HG03159 (cell line): ENCODE measurements around the gene ABCC4.

Experiments used
- ATAC-seq: cut with Tn5 transposase; IDR thresholded peaks from one replicate; pipeline ENCODE4 v1.9.1; 2021; ENCODE audit warnings: mild to moderate bottlenecking, moderate library complexity; ENCODE audit not compliant: unreplicated experiment

Gene ABCC4

DNA sequence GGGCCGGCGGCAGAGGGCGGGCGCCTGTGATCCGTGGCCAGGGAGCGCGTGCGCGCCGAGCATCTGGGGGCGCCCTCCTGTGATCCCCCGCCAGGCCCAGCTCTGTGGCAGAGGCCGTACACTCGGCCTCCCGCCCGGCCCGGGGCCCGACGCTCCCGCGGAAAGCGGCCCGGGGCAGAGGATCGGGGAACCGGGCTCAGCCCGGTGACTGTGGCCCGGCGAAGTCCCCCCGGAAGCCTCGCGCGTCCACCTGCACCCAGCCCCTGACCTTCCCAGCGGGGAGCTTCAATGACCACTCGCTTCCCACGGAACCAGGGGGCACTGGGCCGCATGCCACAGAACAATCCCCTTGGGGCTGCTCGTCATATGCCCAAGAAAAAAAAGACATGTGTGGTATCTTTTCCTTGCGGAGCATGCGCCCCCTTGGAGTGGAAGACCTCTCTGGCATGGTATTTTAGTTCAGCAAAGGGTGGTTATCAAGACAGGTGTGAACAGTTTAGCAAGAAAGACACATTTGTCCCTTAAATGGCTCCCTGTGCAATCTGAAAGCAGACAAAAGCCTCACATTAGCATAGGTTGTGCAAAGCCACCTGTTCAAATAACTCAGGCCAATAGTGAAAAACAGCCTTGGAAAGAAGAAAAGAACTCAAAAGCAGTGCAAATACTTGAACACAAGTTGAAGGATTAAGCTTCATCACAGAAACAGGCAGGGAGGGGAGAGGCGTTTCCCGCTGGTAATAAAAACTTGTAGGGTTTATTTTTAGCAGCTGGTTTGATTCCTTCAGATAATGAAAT lies 298.0 kb downstream of the ABCC4 start:
- ATAC-seq = no peak

DNA sequence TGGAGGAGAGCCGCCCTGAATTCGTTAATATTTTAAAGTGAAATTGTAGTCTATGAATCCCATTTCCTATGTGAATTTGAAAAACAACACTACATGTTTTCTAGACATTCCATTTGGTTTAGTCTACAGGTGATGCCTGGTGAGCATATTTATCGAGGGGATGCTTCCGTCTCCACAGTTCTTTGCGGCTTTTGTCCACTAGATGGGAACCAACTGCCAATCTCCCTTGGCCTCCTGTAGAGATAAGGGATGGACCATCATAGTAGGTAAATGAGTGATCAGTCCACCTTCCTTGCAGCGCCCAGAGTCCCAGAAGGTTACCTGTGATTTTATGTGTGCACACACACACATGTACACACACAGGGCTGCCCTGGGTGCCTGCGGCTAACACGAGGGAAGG lies 299.1 kb downstream of the ABCC4 start:
- ATAC-seq = no peak

DNA sequence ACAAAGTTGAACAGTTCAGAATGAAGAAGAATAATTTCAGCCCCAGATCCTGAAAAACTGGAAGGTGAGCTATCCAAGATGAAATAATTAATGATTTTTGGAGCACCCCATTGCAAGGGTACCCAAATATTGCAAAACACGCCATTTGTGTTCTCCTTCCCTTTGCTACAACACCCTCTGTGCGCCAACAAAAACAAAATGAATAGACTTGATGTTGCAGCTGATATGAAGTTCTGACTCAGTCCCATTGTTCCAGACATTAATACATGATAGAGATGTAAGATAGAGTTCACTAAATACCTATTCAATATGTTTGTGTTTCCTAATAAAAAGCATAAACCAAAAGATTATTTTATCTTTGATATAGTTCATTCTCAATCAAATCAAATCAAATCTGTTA lies 301.4 kb downstream of the ABCC4 start:
- no peak for ATAC-seq

DNA sequence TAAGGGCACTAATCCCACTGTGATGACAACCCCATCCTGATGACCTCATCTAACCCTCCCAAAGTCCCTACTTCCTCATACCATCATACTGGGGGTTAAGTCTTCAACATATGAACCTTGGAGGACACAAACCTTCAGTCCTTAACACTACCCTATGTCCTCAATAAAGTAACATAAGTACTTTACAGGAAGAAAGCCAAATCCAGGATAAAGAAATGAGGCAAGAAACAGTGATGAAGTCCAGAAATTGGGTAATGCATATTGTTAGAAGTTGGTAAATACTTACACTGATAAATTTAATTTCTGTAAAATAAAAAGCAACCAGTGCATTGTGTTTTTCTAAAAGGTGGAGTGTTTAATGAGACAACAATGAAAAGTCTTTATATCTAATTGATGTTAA lies 304.1 kb downstream of the ABCC4 start:
- ATAC-seq = no peak

DNA sequence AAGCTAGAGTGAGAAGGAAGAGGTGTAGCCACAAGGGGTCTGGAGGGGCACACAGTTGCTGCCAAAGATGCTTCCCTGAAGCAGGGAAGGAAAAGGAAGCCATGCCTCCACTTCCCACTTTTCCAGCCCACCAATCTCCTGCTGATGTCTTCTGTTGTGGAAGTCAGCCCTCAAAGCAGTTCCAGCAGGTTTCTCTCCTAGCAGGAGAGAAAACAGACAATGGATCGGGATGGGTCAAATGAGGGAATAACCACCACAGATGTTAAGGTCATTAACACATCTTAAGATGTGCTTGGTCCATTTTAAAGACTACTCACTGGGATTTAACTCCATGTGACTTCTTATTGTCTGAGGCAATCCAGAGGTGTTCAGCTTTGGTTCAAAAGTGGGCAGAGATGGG lies 304.8 kb downstream of the ABCC4 start:
- no peak for ATAC-seq

DNA sequence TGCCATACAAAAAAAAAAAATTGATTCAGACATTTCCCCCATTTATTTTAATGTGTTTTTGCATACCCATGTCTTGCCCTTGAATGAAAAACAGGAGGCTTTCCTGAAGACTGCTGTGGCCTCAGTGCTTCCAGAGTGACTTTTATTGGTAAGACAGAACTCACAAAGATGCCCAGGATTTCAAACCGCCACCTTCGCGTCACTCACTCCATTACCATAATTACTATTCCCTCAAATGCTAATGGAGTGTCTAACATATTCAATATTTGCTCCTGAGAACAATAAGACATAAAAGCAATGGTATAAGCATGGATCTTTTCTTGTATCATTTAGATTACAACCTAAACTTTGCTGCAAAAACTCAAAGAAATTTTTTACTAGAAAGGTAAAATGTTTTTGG lies 306.7 kb downstream of the ABCC4 start:
- ATAC-seq = no peak

DNA sequence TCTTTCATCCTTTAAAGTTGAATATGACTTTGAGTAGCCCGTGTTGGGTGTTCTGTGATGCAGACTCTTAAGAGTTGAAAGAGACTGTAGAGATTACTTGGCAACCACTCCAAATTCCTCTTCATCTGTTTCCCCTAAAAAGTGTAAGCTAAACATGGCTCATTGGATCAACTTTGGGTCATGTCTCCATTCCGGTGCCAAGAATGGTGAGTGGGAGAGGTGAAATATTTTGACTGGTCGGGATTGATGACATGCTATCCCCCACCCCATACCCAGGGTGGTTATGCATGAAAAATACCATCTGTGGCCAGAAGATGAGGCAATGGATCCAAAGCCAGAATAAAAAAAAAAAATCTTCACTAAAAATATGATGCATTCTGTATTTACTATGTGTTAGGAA lies 307.6 kb downstream of the ABCC4 start:
- no peak for ATAC-seq

DNA sequence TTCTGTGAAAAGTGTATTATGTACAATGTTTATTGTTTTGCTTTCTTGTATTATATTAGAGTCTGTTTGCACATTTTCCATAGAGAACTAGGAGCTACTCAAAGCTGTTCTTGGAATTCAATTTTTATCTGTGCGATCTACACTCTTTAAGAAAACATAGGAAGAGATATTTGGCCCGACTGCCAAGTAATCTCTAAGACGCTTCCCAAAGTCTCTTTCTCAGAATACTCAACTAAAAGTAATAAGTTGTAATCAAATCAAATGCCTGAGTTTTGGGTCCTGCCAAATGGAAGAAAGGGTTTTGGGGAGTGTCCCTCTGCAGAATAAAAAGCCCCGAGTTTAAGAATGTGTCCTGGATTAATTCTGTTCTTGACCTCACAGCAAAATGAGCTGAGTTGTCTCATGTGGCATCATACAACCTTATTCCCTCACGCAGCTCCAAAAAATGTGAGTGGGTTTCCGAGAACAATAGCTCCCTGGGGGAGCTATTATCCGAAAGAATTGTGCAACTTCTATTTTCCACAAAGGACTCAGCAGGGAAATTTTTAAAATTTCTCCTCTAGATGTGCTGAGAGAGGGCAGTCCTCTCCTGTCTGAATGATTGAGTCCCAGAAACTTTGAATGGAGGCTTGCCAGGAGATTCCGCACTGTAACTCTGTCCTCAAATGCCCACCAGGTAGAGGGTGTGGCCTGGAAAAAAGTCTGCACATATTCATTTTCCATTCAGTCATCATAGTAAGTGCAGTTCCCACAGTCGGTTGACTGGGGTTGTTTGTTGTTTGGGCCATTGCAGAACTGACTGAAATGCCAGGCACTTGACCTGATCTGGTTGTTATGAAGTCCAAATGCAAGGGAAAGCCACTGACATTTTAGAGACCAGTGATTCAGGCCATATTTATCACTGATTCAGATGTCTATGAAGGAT lies 309.0 kb downstream of the ABCC4 start:
- no peak for ATAC-seq

DNA sequence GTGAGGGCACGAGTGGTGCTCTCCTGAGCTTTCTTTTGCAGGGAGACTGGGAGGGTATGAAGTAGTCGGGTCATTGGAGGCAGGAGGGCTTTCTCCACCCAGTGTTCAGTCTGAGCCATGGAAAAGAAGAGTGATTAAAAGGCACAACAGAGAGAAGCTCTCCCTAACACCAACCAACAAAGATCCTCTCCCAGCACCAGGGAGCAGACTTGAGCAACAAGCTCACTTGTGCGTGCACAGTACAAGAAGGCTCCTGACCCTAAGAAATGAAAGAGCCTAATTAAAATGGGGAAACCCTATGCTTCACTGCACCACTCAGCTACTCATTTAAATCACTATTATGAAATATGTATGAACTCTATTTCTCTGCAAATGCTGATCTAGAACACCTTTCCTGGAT lies 312.6 kb downstream of the ABCC4 start:
- no peak for ATAC-seq

DNA sequence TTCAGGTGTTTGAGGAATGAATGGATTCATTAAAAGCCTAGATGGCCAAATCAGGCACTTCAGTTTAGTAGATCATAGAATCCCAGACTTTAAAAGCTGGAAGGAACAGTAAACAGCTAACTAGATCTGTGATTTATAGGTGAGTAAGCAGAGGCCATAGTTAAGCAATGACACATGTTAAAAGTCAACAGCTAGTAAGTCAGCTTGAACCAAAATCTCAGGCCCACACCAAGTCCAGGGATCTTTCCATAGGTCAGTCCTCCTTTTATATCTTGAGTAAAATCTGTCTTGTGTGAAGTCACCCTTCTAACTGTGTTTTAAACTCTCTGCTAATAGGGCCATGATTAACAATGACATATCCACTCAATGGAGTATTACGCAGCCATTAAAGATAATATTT lies 313.4 kb downstream of the ABCC4 start:
- ATAC-seq = no peak

DNA sequence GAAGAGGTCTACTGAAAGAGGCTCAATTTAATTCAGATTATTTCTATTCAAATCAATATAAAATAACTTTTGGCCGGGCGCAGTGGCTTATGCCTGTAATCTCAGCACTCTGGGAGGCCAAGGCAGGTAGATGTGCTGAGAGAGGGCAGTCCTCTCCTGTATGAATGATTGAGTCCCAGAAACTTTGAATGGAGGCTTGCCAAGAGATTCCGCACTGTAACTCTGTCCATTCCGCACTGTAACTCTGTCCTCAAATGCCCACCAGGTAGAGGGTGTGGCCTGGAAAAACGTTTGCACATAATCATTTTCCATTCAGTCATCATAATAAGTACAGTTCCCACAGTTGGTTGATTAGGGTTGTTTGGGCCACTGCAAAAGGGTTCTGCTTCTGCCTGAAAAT lies 314.2 kb downstream of the ABCC4 start:
- no peak for ATAC-seq

DNA sequence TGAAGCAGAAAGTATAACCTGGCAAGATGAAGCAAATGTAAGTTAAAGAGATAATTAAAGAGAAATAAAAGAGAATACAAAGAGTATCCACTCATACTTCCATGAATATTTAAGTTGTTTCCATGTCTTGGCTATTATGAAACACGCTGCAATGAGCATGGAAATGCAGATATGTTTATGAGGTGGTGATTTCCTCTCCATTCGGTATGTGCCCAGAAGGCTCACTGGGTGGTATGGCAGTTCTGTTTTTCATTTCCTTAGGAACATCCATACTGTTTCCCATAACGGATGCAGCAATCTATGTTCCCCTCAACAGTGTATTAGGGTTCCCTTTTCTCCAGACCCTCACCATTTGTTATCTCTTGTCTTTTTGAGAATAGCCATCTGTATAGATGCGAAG lies 316.3 kb downstream of the ABCC4 start:
- no peak for ATAC-seq

DNA sequence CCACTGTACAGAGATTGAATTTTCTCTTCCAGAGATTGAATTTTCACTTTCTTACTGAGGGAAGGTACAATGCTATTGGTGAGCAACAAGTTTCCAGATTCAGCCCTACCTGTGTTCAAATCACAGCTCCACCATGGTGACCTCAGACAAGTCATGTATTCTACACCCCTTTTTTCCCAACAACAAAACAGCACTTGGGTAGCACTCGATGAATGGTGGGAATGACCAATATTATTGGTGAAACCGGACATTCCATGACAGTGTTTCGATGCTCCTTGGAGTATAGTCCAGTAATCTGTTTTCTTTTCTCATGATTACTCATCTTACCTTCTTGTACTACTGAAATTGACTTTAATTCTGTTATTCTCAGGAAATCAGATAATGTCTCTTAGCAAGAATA lies 322.7 kb downstream of the ABCC4 start:
- no peak for ATAC-seq

DNA sequence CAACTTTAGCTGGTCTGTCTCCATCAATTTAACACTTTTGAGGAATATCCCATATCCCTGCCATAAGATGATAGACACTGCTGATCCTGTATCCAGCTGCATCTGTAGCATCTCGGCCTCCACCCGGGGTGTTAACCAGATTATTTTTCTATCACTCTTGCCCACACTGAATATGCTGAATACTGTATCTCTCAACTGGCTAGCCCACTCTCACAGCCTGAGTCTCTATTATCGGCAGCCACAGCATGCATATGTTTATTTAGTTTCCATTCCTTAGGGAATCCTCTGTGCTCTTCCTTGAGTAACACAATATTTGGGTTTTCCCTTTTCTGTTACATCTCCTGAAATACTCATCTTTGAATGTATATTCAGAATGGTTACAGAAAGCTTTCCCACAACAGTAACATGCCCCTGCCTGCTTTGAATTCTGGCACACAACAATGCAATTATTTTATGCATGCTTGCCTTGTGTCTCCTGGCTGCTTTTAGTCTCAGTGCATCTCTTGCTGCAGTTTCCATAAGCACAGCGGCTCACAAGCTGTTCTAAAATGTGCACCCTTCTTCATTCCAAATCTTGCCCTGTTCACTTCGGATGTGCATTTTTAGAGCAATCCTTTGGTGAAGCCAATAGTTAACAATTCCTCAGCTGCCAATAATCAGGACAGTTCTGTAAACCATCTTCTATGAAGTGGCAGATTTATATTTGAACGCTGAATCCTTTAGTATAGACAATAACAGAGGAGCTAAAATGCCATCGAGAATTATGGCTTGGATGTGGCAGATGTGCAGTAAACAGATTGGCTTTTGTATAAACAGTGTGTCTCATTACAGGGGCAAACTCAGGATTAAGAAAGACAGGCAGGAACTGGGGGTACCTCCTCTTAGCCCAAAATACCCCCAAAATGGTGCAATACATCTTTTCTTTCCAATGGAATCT lies 327.0 kb downstream of the ABCC4 start:
- ATAC-seq = no peak

DNA sequence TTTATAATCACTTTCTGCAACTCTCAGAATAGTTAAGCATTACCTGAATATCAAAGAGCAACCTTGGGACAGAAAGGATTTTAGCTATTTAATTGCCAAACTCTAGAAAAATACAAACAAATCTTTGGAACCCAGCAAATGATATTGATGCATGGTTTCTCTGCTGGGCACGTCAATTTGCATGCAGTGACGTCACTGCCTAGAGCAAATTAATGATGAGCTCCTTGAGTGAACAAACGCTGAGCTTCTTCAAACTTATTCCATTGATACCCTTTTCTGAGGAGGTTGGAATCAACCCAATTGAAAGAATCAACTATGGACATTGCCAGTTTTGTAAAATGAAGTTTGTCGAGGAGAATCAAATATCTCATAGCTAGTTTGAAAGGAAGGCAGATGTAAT lies 329.0 kb downstream of the ABCC4 start:
- no peak for ATAC-seq
